ENCODE data around the gene KCNN4.

The KCNN4 gene

DNA sequence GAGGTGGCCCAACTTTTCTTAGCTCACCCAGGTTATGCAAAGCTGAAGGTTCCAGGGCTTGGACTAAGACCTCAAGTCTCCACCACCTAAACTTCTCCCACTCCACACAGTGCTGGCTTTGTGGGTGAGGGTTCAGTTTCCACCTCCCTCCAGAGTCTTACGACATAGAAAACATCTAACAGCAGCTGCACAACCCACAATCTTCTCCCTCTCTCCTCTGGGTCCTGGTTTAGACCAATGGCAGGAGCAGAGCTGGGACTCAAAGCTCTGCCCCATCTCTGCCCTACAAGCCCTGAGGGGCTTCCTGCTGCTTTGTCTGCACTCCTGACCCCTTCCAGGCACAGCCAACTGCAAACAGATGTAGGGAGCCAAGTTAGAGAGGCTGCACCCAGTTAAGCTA lies 48.9 kb downstream of the KCNN4 start:
- Histone ChIP-seq H3K36me3 (ENCODE audit: insufficient read depth) (no peaks in the 10 kb centered on the region), H3K4me3 (IDR thresholded peaks at IDR 0.05; ENCODE audit: insufficient read depth, low read depth, low read length) (no peak overlapping the region), H3K27me3 (ENCODE audit: insufficient read depth, low read depth) (no peaks in the 10 kb centered on the region), H3K9ac (no peak overlapping the region), H2AFZ (ENCODE audit: low read depth) (no peak overlapping the region), H3K79me2 (ENCODE audit: insufficient read depth, low read depth) (no peaks in the 10 kb centered on the region), H3K4me2 (no peak overlapping the region), H3K4me1 (ENCODE audit: low read depth, poor library complexity, severe bottlenecking) (no peaks in the 10 kb centered on the region), H4K20me1 (ENCODE audit: insufficient read depth) (no peaks in the 10 kb centered on the region), H3K27ac (no peak overlapping the region)
- TF ChIP-seq, protein P1, sequence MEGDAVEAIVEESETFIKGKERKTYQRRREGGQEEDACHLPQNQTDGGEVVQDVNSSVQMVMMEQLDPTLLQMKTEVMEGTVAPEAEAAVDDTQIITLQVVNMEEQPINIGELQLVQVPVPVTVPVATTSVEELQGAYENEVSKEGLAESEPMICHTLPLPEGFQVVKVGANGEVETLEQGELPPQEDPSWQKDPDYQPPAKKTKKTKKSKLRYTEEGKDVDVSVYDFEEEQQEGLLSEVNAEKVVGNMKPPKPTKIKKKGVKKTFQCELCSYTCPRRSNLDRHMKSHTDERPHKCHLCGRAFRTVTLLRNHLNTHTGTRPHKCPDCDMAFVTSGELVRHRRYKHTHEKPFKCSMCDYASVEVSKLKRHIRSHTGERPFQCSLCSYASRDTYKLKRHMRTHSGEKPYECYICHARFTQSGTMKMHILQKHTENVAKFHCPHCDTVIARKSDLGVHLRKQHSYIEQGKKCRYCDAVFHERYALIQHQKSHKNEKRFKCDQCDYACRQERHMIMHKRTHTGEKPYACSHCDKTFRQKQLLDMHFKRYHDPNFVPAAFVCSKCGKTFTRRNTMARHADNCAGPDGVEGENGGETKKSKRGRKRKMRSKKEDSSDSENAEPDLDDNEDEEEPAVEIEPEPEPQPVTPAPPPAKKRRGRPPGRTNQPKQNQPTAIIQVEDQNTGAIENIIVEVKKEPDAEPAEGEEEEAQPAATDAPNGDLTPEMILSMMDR (conservative IDR thresholded peaks at IDR 0.05; ENCODE audit: low read depth, low read length): no peak

DNA sequence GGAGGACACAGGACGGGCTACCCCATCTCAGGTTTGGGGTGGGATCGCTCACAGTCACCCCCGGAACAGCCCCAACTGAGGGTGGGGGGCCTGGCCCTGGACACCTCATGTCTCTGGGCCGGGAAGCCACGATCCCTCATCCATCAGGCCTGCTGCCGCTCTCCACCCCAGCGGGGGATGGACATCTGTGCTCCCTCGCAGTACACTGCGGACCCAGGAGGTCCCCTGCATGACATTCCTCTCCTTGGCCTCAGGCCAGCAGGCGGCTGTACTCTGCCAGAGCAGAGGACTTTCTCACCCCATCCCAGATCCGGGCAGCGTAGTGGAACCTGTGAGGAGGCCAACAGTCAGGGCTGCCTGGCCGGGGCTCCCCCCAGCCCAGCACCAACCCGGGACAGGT lies 49.4 kb downstream of the KCNN4 start:
- TF ChIP-seq, protein P1 (conservative IDR thresholded peaks at IDR 0.05; ENCODE audit: low read depth, low read length): no peak
- Histone ChIP-seq H2AFZ (ENCODE audit: low read depth) (no peak overlapping the region), H3K36me3 (ENCODE audit: insufficient read depth) (no peaks in the 10 kb centered on the region), H3K4me2 (no peak overlapping the region), H3K27me3 (ENCODE audit: insufficient read depth, low read depth) (no peaks in the 10 kb centered on the region), H3K27ac (no peak overlapping the region), H3K4me3 (IDR thresholded peaks at IDR 0.05; ENCODE audit: insufficient read depth, low read depth, low read length) (no peak overlapping the region), H4K20me1 (ENCODE audit: insufficient read depth) (no peaks in the 10 kb centered on the region), H3K4me1 (ENCODE audit: low read depth, poor library complexity, severe bottlenecking) (no peaks in the 10 kb centered on the region), H3K9ac (no peak overlapping the region), H3K79me2 (ENCODE audit: insufficient read depth, low read depth) (no peaks in the 10 kb centered on the region)

DNA sequence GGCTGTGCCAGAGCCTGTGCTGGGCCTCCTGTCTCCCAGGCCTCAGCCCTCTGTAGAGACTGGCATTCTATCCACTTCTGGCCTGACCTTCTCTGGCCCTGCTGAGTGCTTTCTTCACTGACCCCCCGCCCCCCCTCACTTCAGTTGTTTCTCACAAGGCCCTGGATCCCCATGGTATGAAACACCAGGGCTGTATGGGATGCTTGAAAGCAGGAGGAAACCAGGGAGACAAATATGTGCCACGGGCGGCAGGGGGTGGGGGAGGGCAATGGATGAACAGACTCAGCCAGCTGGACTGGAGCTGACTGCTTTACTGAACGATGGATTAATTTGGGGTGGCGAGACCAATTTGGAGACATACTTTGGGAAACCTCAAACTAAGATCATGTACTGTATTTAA lies 50.9 kb downstream of the KCNN4 start:
- no peaks in the 10 kb centered on the region for H3K36me3 ChIP-seq (ENCODE audit: insufficient read depth)
- H3K9ac ChIP-seq: no peak overlapping the region
- no peaks in the 10 kb centered on the region for H3K4me1 ChIP-seq (ENCODE audit: low read depth, poor library complexity, severe bottlenecking)
- no peak overlapping the region for H3K4me2 ChIP-seq
- H4K20me1 ChIP-seq (ENCODE audit: insufficient read depth): no peaks in the 10 kb centered on the region
- no peak overlapping the region for H3K27ac ChIP-seq
- no peaks in the 10 kb centered on the region for H3K79me2 ChIP-seq (ENCODE audit: insufficient read depth, low read depth)
- H3K27me3 ChIP-seq (ENCODE audit: insufficient read depth, low read depth): no peaks in the 10 kb centered on the region
- no peak overlapping the region for H2AFZ ChIP-seq (ENCODE audit: low read depth)
- H3K4me3 ChIP-seq (IDR thresholded peaks at IDR 0.05; ENCODE audit: insufficient read depth, low read depth, low read length): no peak overlapping the region
- TF ChIP-seq, protein P1 (conservative IDR thresholded peaks at IDR 0.05; ENCODE audit: low read depth, low read length): no peak

DNA sequence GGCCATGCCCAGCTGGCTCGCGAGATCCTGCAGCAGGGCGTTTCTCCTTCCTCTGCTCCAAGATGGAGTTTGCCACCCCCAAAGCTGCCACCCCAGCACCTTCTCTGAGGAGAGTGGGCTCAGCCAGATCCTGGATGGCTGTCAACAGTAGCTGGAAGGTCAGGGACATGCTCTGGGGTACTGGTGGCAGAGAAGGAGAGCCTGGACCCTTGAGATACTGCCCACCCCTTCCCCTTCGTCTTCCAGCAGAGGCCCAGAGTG lies 53.2 kb downstream of the KCNN4 start:
- H3K79me2 ChIP-seq (ENCODE audit: insufficient read depth, low read depth): no peaks in the 10 kb centered on the region
- no peak overlapping the region for H3K4me2 ChIP-seq
- no peaks in the 10 kb centered on the region for H3K36me3 ChIP-seq (ENCODE audit: insufficient read depth)
- H4K20me1 ChIP-seq (ENCODE audit: insufficient read depth): no peaks in the 10 kb centered on the region
- H3K4me3 ChIP-seq (IDR thresholded peaks at IDR 0.05; ENCODE audit: insufficient read depth, low read depth, low read length): no peak overlapping the region
- TF ChIP-seq, protein P1 (conservative IDR thresholded peaks at IDR 0.05; ENCODE audit: low read depth, low read length): no peak
- H2AFZ ChIP-seq (ENCODE audit: low read depth): no peak overlapping the region
- H3K9ac ChIP-seq: no peak overlapping the region
- no peaks in the 10 kb centered on the region for H3K4me1 ChIP-seq (ENCODE audit: low read depth, poor library complexity, severe bottlenecking)
- H3K27me3 ChIP-seq (ENCODE audit: insufficient read depth, low read depth): no peaks in the 10 kb centered on the region
- H3K27ac ChIP-seq: no peak overlapping the region
